DOHH2 (cell line): ENCODE results near the gene NSUN3.

ENCODE experiments used
- H3F3A ChIP-seq: fragments of 200-600 bp; sonication (generic), shearing (Covaris generic); 2 replicates; pipeline ENCODE4 v1.6.0; 2016; ENCODE audit warnings: antibody characterized with exemption, mild to moderate bottlenecking; ENCODE audit not compliant: control insufficient read depth, insufficient read depth
- H3K27ac ChIP-seq: fragments of 200-600 bp; sonication (generic); 2 replicates; pipeline ENCODE4 v1.5.1; 2014; ENCODE audit warnings: low read depth, mild to moderate bottlenecking, low read length, moderate library complexity
- H3K27me3 ChIP-seq: fragments of 200-600 bp; sonication (generic); 2 replicates; pipeline ENCODE4 v1.6.1; 2014; ENCODE audit warnings: mild to moderate bottlenecking, low read length, mixed read lengths; ENCODE audit not compliant: control insufficient read depth
- H3K36me3 ChIP-seq: fragments of 200-600 bp; sonication (generic); 2 replicates; pipeline ENCODE4 v1.6.1; 2014; ENCODE audit warnings: mild to moderate bottlenecking, low read length, moderate library complexity, mixed read lengths; ENCODE audit not compliant: control insufficient read depth
- H3K4me1 ChIP-seq: fragments of 200-600 bp; sonication (generic); 2 replicates; pipeline ENCODE4 v1.6.1; 2014; ENCODE audit warnings: mild to moderate bottlenecking, low read length, mixed read lengths; ENCODE audit not compliant: control insufficient read depth
- H3K4me2 ChIP-seq: fragments of 200-600 bp; sonication (generic); 2 replicates; pipeline ENCODE4 v1.6.0; 2014; ENCODE audit warnings: mild to moderate bottlenecking, low read length, moderate library complexity
- H3K4me3 ChIP-seq: fragments of 200-600 bp; sonication (generic); 2 replicates; pipeline ENCODE4 v1.5.1; 2014; ENCODE audit warnings: mild to moderate bottlenecking, low read length, mixed read lengths
- H3K79me2 ChIP-seq: fragments of 200-600 bp; sonication (generic); 2 replicates; pipeline ENCODE4 v1.6.1; 2014; ENCODE audit warnings: mild to moderate bottlenecking, low read length, mixed read lengths; ENCODE audit not compliant: control insufficient read depth
- H3K9me2 ChIP-seq: fragments of 200-600 bp; sonication (generic); replicated peaks from 2 replicates; pipeline ENCODE4 v1.6.1; 2014; ENCODE audit warnings: mild to moderate bottlenecking, low read length, mixed read lengths; ENCODE audit not compliant: control insufficient read depth
- H3K9me3 ChIP-seq: fragments of 200-600 bp; sonication (generic); 2 replicates; pipeline ENCODE4 v1.6.1; 2014; ENCODE audit warnings: antibody characterized with exemption, low read length, mixed read lengths; ENCODE audit not compliant: control insufficient read depth, insufficient read depth
- H4K20me1 ChIP-seq: fragments of 200-600 bp; sonication (generic); 2 replicates; pipeline ENCODE4 v1.6.0; 2014; ENCODE audit warnings: low read depth, mild to moderate bottlenecking, antibody characterized with exemption, low read length, moderate library complexity; ENCODE audit not compliant: control insufficient read depth, insufficient read depth
- EZH2phosphoT487 ChIP-seq: fragments of 200-600 bp; sonication (generic); IDR thresholded peaks from 2 replicates; pipeline ENCODE4 v1.6.1; 2017; ENCODE audit warnings: borderline replicate concordance, mild to moderate bottlenecking, antibody characterized with exemption, low read length, moderate library complexity, mixed read lengths
- TF ChIP-seq, protein P1 (sequence below): fragments of 200-600 bp; sonication (generic); IDR thresholded peaks from one replicate; pipeline ENCODE4 v1.5.1; 2014; ENCODE audit warnings: antibody characterized with exemption, mild to moderate bottlenecking, low read depth, low read length; ENCODE audit not compliant: poor library complexity, severe bottlenecking

NSUN3 gene

DNA sequence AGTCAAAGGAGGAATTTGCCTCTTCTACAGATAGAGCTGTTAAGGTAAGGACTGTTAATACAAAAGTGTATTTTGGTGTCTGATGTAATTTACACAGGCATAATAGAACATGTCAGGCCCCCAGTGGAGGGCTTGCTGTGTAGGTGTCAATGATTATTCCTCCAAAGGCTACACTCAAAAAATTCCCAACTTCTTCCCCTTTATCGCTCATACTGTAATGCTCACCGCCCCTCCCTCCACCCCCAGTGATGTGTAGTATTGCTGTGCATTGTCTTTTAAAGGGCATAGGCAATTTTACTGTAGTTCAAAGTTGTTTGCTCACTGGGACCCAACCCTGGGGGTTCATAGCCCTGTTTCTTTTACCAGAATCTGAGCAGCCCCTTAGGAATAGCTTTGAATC lies 32.2 kb downstream of the NSUN3 start:
- no peaks in the 10 kb centered on the region for H4K20me1 ChIP-seq
- no peaks in the 10 kb centered on the region for H3K9me3 ChIP-seq
- H3K27ac ChIP-seq = no peak overlapping the region
- no peaks in the 10 kb centered on the region for H3F3A ChIP-seq
- H3K4me3 ChIP-seq = no peak overlapping the region
- H3K27me3 ChIP-seq = no peaks in the 10 kb centered on the region
- H3K36me3 ChIP-seq = peaks cover 17% of the 10 kb centered on the region
- no peaks in the 10 kb centered on the region for H3K79me2 ChIP-seq
- no peak for TF ChIP-seq EZH2phosphoT487
- TF ChIP-seq, protein P1, sequence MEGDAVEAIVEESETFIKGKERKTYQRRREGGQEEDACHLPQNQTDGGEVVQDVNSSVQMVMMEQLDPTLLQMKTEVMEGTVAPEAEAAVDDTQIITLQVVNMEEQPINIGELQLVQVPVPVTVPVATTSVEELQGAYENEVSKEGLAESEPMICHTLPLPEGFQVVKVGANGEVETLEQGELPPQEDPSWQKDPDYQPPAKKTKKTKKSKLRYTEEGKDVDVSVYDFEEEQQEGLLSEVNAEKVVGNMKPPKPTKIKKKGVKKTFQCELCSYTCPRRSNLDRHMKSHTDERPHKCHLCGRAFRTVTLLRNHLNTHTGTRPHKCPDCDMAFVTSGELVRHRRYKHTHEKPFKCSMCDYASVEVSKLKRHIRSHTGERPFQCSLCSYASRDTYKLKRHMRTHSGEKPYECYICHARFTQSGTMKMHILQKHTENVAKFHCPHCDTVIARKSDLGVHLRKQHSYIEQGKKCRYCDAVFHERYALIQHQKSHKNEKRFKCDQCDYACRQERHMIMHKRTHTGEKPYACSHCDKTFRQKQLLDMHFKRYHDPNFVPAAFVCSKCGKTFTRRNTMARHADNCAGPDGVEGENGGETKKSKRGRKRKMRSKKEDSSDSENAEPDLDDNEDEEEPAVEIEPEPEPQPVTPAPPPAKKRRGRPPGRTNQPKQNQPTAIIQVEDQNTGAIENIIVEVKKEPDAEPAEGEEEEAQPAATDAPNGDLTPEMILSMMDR = no peak
- no peaks in the 10 kb centered on the region for H3K4me1 ChIP-seq
- H3K4me2 ChIP-seq = no peak overlapping the region
- no peaks in the 10 kb centered on the region for H3K9me2 ChIP-seq

DNA sequence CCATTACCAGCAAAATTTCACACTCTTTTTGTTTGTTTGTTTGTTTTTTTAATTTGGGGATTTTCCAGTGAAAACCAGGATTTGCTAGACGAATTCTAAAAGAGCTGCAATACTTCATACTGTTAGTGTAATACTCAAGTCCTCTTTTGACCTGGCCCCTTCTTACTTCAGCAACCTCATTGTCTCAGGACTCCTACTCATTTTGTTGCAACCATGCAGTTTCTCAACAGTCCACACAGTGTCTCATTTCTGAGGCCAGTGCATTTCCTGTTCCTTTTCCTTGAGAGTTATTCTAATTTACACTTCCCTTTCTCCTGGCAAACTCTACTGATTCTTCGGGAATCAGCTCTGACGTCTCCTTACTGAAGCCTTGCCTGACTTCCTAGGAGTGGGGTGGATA lies 35.6 kb downstream of the NSUN3 start:
- Histone ChIP-seq H3K4me3 (no peak overlapping the region), H3K4me2 (no peak overlapping the region), H4K20me1 (no peaks in the 10 kb centered on the region), H3K27ac (no peak overlapping the region), H3F3A (no peaks in the 10 kb centered on the region), H3K9me3 (no peaks in the 10 kb centered on the region), H3K9me2 (no peaks in the 10 kb centered on the region), H3K27me3 (no peaks in the 10 kb centered on the region), H3K4me1 (no peaks in the 10 kb centered on the region), H3K79me2 (no peaks in the 10 kb centered on the region), H3K36me3 (peaks cover 22% of the 10 kb centered on the region)
- TF ChIP-seq EZH2phosphoT487 = no peak
- TF ChIP-seq, protein P1 = no peak

DNA sequence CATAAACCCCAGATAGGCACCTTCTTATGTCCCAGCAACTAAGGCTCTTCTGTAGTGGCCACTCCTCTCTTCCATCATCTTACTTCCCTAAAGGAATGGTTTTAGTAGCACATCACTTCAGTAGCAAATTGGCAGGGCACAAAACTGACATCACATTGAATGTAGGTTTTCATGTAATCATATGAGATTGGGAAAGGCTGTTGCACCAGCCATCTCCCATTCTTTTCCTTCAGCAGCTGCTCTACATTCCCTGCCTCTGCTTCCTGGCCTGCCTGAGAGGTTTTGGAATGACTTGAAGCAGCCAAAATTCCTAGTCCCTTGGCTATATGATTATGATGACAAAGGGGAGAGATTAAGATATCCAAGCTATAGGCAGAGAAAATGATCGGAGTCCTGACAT lies 36.5 kb downstream of the NSUN3 start:
- Histone ChIP-seq H3K9me2 (no peaks in the 10 kb centered on the region), H3K9me3 (no peaks in the 10 kb centered on the region), H3K4me2 (no peak overlapping the region), H3K79me2 (no peaks in the 10 kb centered on the region), H3K4me3 (no peak overlapping the region), H3K27ac (no peak overlapping the region), H3K36me3 (peaks cover 22% of the 10 kb centered on the region), H3K27me3 (no peaks in the 10 kb centered on the region), H4K20me1 (no peaks in the 10 kb centered on the region), H3K4me1 (no peaks in the 10 kb centered on the region), H3F3A (no peaks in the 10 kb centered on the region)
- no peak for TF ChIP-seq EZH2phosphoT487
- TF ChIP-seq, protein P1 = no peak

DNA sequence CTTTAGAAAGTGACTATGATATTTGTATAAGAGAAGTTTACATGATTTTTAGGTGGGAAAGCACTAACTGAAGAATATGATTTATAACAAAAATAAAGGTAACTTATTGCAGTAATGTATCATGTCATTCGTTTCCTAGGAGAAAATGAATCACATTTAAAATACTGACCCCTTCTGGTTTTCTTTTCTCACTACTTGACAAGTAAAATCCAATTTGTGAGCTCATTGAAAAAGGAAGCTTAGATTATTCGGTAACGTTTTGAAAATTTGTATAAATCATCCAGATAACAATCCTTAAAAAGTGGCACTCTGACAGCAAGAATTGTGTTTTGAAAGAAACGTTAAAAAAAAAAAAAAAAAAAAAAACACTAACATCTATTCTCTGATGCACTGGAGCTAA lies 39.0 kb downstream of the NSUN3 start:
- no peak overlapping the region for H3K4me2 ChIP-seq
- H3F3A ChIP-seq = no peaks in the 10 kb centered on the region
- H4K20me1 ChIP-seq = no peaks in the 10 kb centered on the region
- peaks cover 14% of the 10 kb centered on the region for H3K36me3 ChIP-seq
- no peaks in the 10 kb centered on the region for H3K27me3 ChIP-seq
- no peak overlapping the region for H3K4me3 ChIP-seq
- no peaks in the 10 kb centered on the region for H3K79me2 ChIP-seq
- H3K9me3 ChIP-seq = no peaks in the 10 kb centered on the region
- no peak overlapping the region for H3K27ac ChIP-seq
- H3K9me2 ChIP-seq = no peaks in the 10 kb centered on the region
- no peak for TF ChIP-seq EZH2phosphoT487
- TF ChIP-seq, protein P1 = peak; percentile 24
- no peaks in the 10 kb centered on the region for H3K4me1 ChIP-seq
